SK-N-SH treated with all-trans-retinoic acid at 6 μM for 48 hours (cell line): Measurements from ENCODE around the gene HBG2.

Experiments
- OSR1 ChIP-seq: fragments of 250-450 bp; sonication (Bioruptor Pico); IDR thresholded peaks from 2 replicates; pipeline ENCODE4 v1.8.0; 2022; ENCODE audit warnings: moderate library complexity, mild to moderate bottlenecking, inconsistent platforms
- RARB ChIP-seq: fragments of 250-450 bp; sonication (Bioruptor Pico); IDR thresholded peaks from 2 replicates; pipeline ENCODE4 v1.8.0; 2021; ENCODE audit warnings: mild to moderate bottlenecking, moderate library complexity
- SNAI2 ChIP-seq: fragments of 250-450 bp; sonication (Bioruptor Pico); IDR thresholded peaks from 2 replicates; pipeline ENCODE4 v1.5.0; 2020; ENCODE audit warnings: mild to moderate bottlenecking, moderate library complexity
- TOX ChIP-seq: fragments of 250-450 bp; sonication (Bioruptor Pico); IDR thresholded peaks from 2 replicates; pipeline ENCODE4 v1.8.0; 2021; ENCODE audit warnings: mild to moderate bottlenecking, moderate library complexity, borderline replicate concordance
- ZNF565 ChIP-seq: fragments of 450-650 bp; formaldehyde crosslinking; conservative IDR thresholded peaks from 2 replicates; pipeline ENCODE4 v1.5.0; 2020; ENCODE audit warnings: low read depth, mild to moderate bottlenecking, moderate library complexity
- TF ChIP-seq, protein P1 (sequence below): fragments of 250-450 bp; sonication (Bioruptor Pico); IDR thresholded peaks from 2 replicates; pipeline ENCODE4 v1.8.0; 2020; ENCODE audit warnings: mild to moderate bottlenecking, moderate library complexity, borderline replicate concordance
- TF ChIP-seq, protein P2 (sequence below): fragments of 250-450 bp; sonication (Bioruptor Pico); IDR thresholded peaks from 2 replicates; pipeline ENCODE4 v1.5.1; 2020; ENCODE audit warnings: low read depth, mild to moderate bottlenecking, moderate library complexity

DNA sequence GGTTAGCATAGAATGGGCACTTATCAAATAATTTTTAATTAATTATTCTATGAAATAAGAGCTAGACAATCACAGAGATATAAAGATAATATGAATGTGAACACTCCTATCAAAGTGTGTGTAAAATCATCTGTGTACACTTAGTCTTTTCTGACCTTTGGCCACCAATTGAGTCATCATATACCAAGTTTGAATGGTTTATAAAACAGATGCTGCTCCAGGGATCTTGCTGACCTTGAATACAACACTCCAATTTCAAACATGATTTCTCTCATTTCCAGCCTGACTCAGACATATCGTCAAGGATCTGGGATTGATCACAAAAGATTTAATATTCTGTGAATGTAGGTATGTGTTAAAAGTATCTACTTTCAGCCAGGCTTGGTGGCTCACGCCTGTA, 51.2 kb downstream of the HBG2 start:
- TF ChIP-seq SNAI2 (no peak), OSR1 (CRISPR knock-in tag) (no peak), TOX (CRISPR knock-in tag) (no peak), ZNF565 (CRISPR knock-in tag) (no peak), RARB (CRISPR knock-in tag) (no peak)
- TF ChIP-seq, protein P1, sequence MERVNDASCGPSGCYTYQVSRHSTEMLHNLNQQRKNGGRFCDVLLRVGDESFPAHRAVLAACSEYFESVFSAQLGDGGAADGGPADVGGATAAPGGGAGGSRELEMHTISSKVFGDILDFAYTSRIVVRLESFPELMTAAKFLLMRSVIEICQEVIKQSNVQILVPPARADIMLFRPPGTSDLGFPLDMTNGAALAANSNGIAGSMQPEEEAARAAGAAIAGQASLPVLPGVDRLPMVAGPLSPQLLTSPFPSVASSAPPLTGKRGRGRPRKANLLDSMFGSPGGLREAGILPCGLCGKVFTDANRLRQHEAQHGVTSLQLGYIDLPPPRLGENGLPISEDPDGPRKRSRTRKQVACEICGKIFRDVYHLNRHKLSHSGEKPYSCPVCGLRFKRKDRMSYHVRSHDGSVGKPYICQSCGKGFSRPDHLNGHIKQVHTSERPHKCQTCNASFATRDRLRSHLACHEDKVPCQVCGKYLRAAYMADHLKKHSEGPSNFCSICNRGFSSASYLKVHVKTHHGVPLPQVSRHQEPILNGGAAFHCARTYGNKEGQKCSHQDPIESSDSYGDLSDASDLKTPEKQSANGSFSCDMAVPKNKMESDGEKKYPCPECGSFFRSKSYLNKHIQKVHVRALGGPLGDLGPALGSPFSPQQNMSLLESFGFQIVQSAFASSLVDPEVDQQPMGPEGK (CRISPR knock-in tag), result no peak
- TF ChIP-seq, protein P2, sequence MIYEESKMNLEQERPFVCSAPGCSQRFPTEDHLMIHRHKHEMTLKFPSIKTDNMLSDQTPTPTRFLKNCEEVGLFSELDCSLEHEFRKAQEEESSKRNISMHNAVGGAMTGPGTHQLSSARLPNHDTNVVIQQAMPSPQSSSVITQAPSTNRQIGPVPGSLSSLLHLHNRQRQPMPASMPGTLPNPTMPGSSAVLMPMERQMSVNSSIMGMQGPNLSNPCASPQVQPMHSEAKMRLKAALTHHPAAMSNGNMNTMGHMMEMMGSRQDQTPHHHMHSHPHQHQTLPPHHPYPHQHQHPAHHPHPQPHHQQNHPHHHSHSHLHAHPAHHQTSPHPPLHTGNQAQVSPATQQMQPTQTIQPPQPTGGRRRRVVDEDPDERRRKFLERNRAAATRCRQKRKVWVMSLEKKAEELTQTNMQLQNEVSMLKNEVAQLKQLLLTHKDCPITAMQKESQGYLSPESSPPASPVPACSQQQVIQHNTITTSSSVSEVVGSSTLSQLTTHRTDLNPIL (CRISPR knock-in tag), result no peak
